HCT116 (cell line): ENCODE data around the gene SLC24A3.

Experiments
- POLR2AphosphoS5 ChIP-seq: IDR thresholded peaks from 2 replicates; pipeline ENCODE4 v1.6.1; 2011; ENCODE audit warnings: mild to moderate bottlenecking, low read depth, low read length, moderate library complexity
- TF ChIP-seq, protein P1 (sequence below), 3 experiments: fragments of 200-600 bp in 1 of 3; sonication (generic) in 1 of 3; IDR thresholded peaks in 2 of 3; conservative IDR thresholded peaks in 1 of 3; 2 replicates each; pipeline ENCODE4 v1.5.1; 2012 to 2017; ENCODE audit warnings: low read depth in 2 of 3, low read length in 2 of 3, antibody characterized with exemption in 1 of 3, borderline replicate concordance in 1 of 3, control low read depth in 1 of 3, mild to moderate bottlenecking in 1 of 3, mixed read lengths in 1 of 3, mixed run types in 1 of 3, moderate library complexity in 1 of 3; ENCODE audit not compliant: insufficient read depth in 1 of 3

DNA sequence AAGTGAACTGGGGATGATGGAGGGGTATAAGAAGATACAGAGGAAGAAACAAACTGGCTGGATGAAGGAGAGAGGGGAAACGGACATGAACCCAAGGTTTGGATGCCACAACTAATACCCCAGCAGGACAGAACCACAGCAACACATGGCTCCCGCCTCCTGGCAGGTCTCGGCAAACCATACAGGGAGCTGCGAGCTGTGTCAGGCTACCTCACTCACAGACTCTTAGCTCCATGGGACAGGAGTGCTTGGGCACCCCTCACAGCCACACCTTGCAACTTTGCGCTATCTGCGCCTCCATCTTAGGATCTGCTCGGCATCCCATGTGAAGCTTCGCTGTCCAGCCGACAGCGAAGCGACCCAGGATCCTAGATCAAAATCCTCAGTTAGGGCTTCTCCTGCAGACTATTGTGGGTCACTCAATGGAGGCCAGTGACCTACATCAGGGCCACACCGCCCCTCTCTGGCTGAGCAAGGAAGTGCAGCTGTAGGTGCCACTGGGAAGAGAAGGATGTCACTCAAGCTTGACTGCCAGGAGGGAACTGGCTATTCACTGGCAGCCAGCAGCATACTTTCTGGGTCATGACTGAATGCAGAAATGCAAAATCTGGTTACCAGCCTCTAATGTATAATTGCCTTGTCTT is 371.2 kb downstream of the SLC24A3 start:
- TF ChIP-seq POLR2AphosphoS5, result no peak
- TF ChIP-seq, protein P1, sequence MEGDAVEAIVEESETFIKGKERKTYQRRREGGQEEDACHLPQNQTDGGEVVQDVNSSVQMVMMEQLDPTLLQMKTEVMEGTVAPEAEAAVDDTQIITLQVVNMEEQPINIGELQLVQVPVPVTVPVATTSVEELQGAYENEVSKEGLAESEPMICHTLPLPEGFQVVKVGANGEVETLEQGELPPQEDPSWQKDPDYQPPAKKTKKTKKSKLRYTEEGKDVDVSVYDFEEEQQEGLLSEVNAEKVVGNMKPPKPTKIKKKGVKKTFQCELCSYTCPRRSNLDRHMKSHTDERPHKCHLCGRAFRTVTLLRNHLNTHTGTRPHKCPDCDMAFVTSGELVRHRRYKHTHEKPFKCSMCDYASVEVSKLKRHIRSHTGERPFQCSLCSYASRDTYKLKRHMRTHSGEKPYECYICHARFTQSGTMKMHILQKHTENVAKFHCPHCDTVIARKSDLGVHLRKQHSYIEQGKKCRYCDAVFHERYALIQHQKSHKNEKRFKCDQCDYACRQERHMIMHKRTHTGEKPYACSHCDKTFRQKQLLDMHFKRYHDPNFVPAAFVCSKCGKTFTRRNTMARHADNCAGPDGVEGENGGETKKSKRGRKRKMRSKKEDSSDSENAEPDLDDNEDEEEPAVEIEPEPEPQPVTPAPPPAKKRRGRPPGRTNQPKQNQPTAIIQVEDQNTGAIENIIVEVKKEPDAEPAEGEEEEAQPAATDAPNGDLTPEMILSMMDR (IDR thresholded peaks at IDR 0.05 in 2 of 3, conservative IDR thresholded peaks at IDR 0.05 in 1 of 3; ENCODE audit: borderline replicate concordance in 1 of 3, insufficient read depth in 1 of 3, low read depth in 2 of 3, low read length in 2 of 3), result peak; percentile 28 to 89 (median 87); a peak in 5 of 6 replicates
